Mesodermal cell (in vitro differentiated cells): Measurements from ENCODE around the gene EHD2.
A peak's percentile ranks its signal among the peaks of the same experiment; 100 is the strongest.
"Not testable (repeated sequence)": the region's sequence is repeated elsewhere in the genome, so short reads cannot be mapped to it uniquely, and the experiment has no call there.

ENCODE experiments used
- H3K27ac ChIP-seq: 2 replicates; pipeline ENCODE4 v1.7.0; 2013; ENCODE audit warnings: mild to moderate bottlenecking, low read depth, low read length, moderate library complexity; ENCODE audit not compliant: severe bottlenecking
- H3K36me3 ChIP-seq: 2 replicates; pipeline ENCODE4 v1.7.1; 2013; ENCODE audit warnings: mild to moderate bottlenecking, low read length, moderate library complexity; ENCODE audit not compliant: control insufficient read depth, insufficient read depth
- H3K4me1 ChIP-seq: one replicate; pipeline ENCODE4 v1.7.1; 2013; ENCODE audit warnings: mild to moderate bottlenecking, low read length; ENCODE audit not compliant: insufficient read depth, control insufficient read depth, poor library complexity, severe bottlenecking
- H3K4me3 ChIP-seq: 2 replicates; pipeline ENCODE4 v1.7.0; 2013; ENCODE audit warnings: low read length, control low read depth, mild to moderate bottlenecking; ENCODE audit not compliant: insufficient read depth, poor library complexity, severe bottlenecking; ENCODE audit errors: extremely low read depth
- H3K9me3 ChIP-seq: 2 replicates; pipeline ENCODE4 v1.7.1; 2013; ENCODE audit warnings: mild to moderate bottlenecking, low read length, moderate library complexity; ENCODE audit not compliant: control insufficient read depth
- WGBS, 2 experiments: methylation state at CpG; one replicate each; pipeline ENCODE4 v1.1.5; 2013; ENCODE audit warnings: missing lambda C conversion rate in 2 of 2; ENCODE audit not compliant: insufficient coverage in 2 of 2; 5-methylcytosine and 5-hydroxymethylcytosine counted together

EHD2 gene

GRCh38 chr19:47729799-47730520, 16.7 kb downstream of the EHD2 start:
- H3K36me3 ChIP-seq: peaks cover 76% of the 10 kb centered on the region
- peak overlapping the region; percentile 21 for H3K4me3 ChIP-seq
- no peaks in the 10 kb centered on the region for H3K9me3 ChIP-seq
- H3K4me1 ChIP-seq: peaks cover 7% of the 10 kb centered on the region
- H3K27ac ChIP-seq: peak overlapping the region; percentile 91
- WGBS, 2 experiments: 12 to 14% methylated on average over 24 to 29 of the region's 30 CpGs

DNA sequence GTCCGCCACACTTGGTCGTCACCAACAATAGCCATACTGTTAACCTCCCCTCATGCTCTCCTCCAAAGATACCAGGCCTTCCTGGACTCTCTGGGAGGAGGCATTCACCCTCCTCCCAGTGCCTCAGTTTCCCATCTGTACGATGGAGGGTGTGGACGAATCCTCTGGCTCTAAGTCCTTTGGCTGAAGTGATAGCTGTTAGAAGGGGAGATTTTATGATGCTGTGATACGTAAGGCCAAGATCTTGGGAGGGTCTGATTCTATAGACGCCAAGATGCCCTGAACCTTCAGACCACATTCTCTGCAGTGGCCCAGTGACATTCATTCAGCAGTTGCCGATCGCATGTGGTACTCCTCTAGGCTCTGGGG, 17.3 kb downstream of the EHD2 start:
- Histone ChIP-seq H3K9me3 (no peaks in the 10 kb centered on the region), H3K4me1 (peaks cover 7% of the 10 kb centered on the region), H3K36me3 (peaks cover 76% of the 10 kb centered on the region), H3K4me3 (no peak overlapping the region), H3K27ac (no peak overlapping the region)
- 83 to 98% methylated on average over 2 to 6 of the region's 8 CpGs for WGBS, 2 experiments

- Histone ChIP-seq H3K36me3 (peaks cover 74% of the 10 kb centered on the region), H3K27ac (no peak overlapping the region), H3K4me3 (no peak overlapping the region), H3K9me3 (no peaks in the 10 kb centered on the region), H3K4me1 (peaks cover 7% of the 10 kb centered on the region)
- 97 to 100% methylated on average over 5 to 6 of the region's 8 CpGs for WGBS, 2 experiments
Observed at GRCh38 chr19:47730910-47731309, 17.7 kb downstream of the EHD2 start.

DNA sequence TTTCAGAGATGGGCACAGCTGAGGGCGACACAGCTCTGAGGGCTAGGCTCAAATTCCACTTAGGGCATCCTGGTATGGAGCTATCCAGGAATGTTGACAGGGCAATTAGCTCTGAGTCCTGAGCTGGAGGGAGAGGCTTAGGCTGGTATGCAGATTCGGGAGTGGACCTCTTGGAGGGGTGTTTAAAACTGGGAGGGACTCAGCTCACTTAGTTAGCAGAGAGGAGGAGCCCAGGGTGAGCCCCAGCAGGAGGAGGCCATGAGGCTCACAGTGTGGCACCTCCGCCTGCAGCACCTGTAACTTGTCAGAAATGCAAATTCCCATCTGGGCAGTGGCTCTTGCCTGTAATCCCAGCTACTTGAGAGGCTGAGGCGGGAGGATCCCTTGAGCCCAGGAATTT, 21.9 kb downstream of the EHD2 start:
- no peaks in the 10 kb centered on the region for H3K4me1 ChIP-seq
- H3K36me3 ChIP-seq: peaks cover 80% of the 10 kb centered on the region
- WGBS, 2 experiments: 73 to 80% methylated on average over 4 of the region's 4 CpGs

DNA sequence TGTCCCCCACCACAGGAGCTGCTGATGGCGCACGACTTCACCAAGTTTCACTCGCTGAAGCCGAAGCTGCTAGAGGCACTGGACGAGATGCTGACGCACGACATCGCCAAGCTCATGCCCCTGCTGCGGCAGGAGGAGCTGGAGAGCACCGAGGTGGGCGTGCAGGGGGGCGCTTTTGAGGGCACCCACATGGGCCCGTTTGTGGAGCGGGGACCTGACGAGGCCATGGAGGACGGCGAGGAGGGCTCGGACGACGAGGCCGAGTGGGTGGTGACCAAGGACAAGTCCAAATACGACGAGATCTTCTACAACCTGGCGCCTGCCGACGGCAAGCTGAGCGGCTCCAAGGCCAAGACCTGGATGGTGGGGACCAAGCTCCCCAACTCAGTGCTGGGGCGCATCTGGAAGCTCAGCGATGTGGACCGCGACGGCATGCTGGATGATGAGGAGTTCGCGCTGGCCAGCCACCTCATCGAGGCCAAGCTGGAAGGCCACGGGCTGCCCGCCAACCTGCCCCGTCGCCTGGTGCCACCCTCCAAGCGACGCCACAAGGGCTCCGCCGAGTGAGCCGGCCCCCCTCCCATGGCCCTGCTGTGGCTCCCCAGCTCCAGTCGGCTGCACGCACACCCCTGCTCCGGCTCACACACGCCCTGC, 27.8 kb downstream of the EHD2 start:
- H3K36me3 ChIP-seq: peaks cover 47% of the 10 kb centered on the region
- no peaks in the 10 kb centered on the region for H3K9me3 ChIP-seq
- no peak overlapping the region for H3K4me3 ChIP-seq
- no peak overlapping the region for H3K27ac ChIP-seq
- 95 to 96% methylated on average over 39 to 48 of the region's 48 CpGs for WGBS, 2 experiments
- H3K4me1 ChIP-seq: peaks cover 4% of the 10 kb centered on the region

More for the DNA sequence above, 21.9 kb downstream of the EHD2 start:
- H3K4me3 ChIP-seq: no peak overlapping the region
- no peak overlapping the region for H3K27ac ChIP-seq
- no peaks in the 10 kb centered on the region for H3K9me3 ChIP-seq

- H3K9me3 ChIP-seq: no peaks in the 10 kb centered on the region
- peaks cover 41% of the 10 kb centered on the region for H3K36me3 ChIP-seq
- no peak overlapping the region for H3K27ac ChIP-seq
- H3K4me3 ChIP-seq: no peak overlapping the region
- peaks cover 6% of the 10 kb centered on the region for H3K4me1 ChIP-seq
- WGBS, 2 experiments: 92 to 95% methylated on average over 9 to 15 of the region's 15 CpGs
Observed at GRCh38 chr19:47741544-47742140, 28.4 kb downstream of the EHD2 start.

GRCh38 chr19:47742634-47743033, 29.4 kb downstream of the EHD2 start:
- Histone ChIP-seq H3K27ac (peak overlapping the region; percentile 88), H3K36me3 (peaks cover 46% of the 10 kb centered on the region), H3K4me1 (peaks cover 9% of the 10 kb centered on the region), H3K9me3 (no peaks in the 10 kb centered on the region), H3K4me3 (no peak overlapping the region)
- whole genome bisulfite sequencing, 2 experiments: 56 to 70% methylated on average over 6 to 8 of the region's 13 CpGs

DNA sequence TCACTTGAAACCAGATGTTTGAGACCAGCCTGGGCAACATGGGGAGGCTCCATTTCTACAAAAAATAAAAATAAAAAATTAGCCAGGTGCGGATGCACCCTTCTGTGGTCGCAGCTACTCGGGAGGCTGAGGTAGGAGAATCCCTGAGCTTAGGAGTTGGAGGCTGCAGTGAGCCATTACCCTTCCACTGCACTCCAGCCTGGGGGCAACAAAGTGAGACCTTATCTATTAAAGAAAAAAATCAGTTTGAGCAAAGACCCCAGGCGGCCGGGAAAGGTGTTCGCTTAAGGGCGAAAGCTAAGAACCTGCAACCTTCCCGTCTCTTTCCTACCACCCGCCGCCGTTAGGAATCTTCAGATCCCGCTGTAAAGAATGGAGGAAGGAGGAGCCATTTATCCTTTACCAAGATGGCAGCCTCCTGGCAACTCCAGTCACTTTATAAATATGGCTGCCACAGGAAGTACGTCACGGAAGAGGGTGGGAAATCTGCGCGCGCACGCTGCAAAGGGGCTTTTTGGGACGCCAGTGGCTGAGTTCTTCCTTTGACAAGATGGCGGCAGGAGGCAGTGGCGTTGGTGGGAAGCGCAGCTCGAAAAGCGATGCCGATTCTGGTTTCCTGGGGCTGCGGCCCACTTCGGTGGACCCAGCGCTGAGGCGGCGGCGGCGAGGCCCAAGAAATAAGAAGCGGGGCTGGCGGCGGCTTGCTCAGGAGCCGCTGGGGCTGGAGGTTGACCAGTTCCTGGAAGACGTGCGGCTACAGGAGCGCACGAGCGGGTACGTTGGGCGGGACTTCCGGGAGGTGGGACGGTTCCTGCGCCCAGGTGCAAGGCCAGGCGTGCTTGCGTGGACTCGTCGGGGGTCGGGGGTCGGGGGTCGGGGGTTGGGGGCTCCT, 32.0 kb downstream of the EHD2 start, which contains the start of gene NOP53:
Gene NOP53 (plus strand): TSS at position 537 of the 892 bp plus-strand sequence. CDS start 14 bp downstream, at position 551.
- 1 to 3% methylated on average over 24 to 45 of the region's 53 CpGs for WGBS, 2 experiments
- H3K36me3 ChIP-seq: peaks cover 48% of the 10 kb centered on the region
- H3K27ac ChIP-seq: peak within 1 kb of the TSS; percentile 86
- H3K4me3 ChIP-seq: peak within 1 kb of the TSS; percentile 74
- peaks cover 9% of the 10 kb centered on the region for H3K4me1 ChIP-seq
- no peaks in the 10 kb centered on the region for H3K9me3 ChIP-seq

GRCh38 chr19:47746129-47746528, 32.9 kb downstream of the EHD2 start:
- peak overlapping the region; percentile 74 for H3K4me3 ChIP-seq
- H3K9me3 ChIP-seq, H3K4me1 ChIP-seq, H3K27ac ChIP-seq: not testable (repeated sequence)
- 76 to 82% methylated on average over 13 of the region's 17 CpGs for WGBS, 2 experiments
- H3K36me3 ChIP-seq: peaks cover 50% of the 10 kb centered on the region

- 96 to 100% methylated on average over 3 of the region's 3 CpGs for WGBS, 2 experiments
- Histone ChIP-seq H3K4me3 (no peak overlapping the region), H3K27ac (no peak overlapping the region), H3K9me3 (no peaks in the 10 kb centered on the region), H3K36me3 (peaks cover 72% of the 10 kb centered on the region), H3K4me1 (peaks cover 6% of the 10 kb centered on the region)
Observed at GRCh38 chr19:47749326-47749725, 36.1 kb downstream of the EHD2 start.
